Retinal pigment epithelial cell (primary cell): Measurements from ENCODE around the gene NCAPD2.
A peak's percentile ranks its signal among the peaks of the same experiment; 100 is the strongest.

Experiments used
- DNase-seq: peaks from one replicate; pipeline ENCODE4 v3.0.0-alpha.2; 2010; ENCODE audit warnings: low read depth
- H3K4me3 ChIP-seq: 2 replicates; pipeline ENCODE4 v1.5.1; 2011; ENCODE audit warnings: mild to moderate bottlenecking, low read length, control low read depth, moderate library complexity
- CTCF ChIP-seq: conservative IDR thresholded peaks from 2 replicates; pipeline ENCODE4 v1.5.1; 2011; ENCODE audit warnings: low read depth, low read length, control low read depth, inconsistent platforms

NCAPD2 gene

GRCh38 chr12:6536894-6537579, 43.1 kb downstream of the NCAPD2 start:
- peak overlapping the region; percentile 97 for H3K4me3 ChIP-seq
- TF ChIP-seq CTCF, result no peak
- DNase-seq, result no peak

- TF ChIP-seq CTCF, result peak; percentile 81
- peak overlapping the region; percentile 97 for H3K4me3 ChIP-seq
- peak; percentile 30 for DNase-seq
These were observed 43.9 kb downstream of the NCAPD2 start for GRCh38 chr12:6537580-6538419.

- no peak for DNase-seq
- no peak overlapping the region for H3K4me3 ChIP-seq
- TF ChIP-seq CTCF, result no peak
These were observed 44.8 kb downstream of the NCAPD2 start for GRCh38 chr12:6538420-6539313.

GRCh38 chr12:6539314-6539682, 45.4 kb downstream of the NCAPD2 start:
- no peak for DNase-seq
- TF ChIP-seq CTCF, result no peak
- H3K4me3 ChIP-seq, result no peak overlapping the region

GRCh38 chr12:6539707-6540134, 45.8 kb downstream of the NCAPD2 start:
- DNase-seq, result no peak
- TF ChIP-seq CTCF, result no peak
- no peak overlapping the region for H3K4me3 ChIP-seq

GRCh38 chr12:6540181-6540877, 46.4 kb downstream of the NCAPD2 start:
- no peak overlapping the region for H3K4me3 ChIP-seq
- TF ChIP-seq CTCF, result no peak
- DNase-seq, result peak; percentile 35
